MM.1S (cell line): ENCODE measurements around the gene ERICH6B.

ENCODE experiments used
- CTCF ChIP-seq: fragments of 300-600 bp; sonication (generic); IDR thresholded peaks from 2 replicates; pipeline ENCODE4 v1.5.1; 2016; ENCODE audit warnings: antibody characterized with exemption, low read length, mixed read lengths
- EZH2phosphoT487 ChIP-seq: fragments of 300-600 bp; sonication (generic); IDR thresholded peaks from 2 replicates; pipeline ENCODE4 v1.6.1; 2018; ENCODE audit warnings: antibody characterized with exemption, low read length

GRCh38 chr13:45607931-45608330 lies 7.6 kb downstream of the ERICH6B start:
- no peak for TF ChIP-seq CTCF
- TF ChIP-seq EZH2phosphoT487: no peak
